Measurements from ENCODE around the gene OR10G3. TPM values are rescaled to one million over a fixed set of nuclear protein-coding genes. Genes with fewer than 3 reads are reported as not detected.

OR10G3 gene
- total RNA-seq, 3 donors from 2014 or later, result not detected

- TF ChIP-seq POLR2AphosphoS5 (IDR thresholded peaks at IDR 0.05) (no peak), CTCF (IDR thresholded peaks at IDR 0.05) (no peak)
- no peak for DNase-seq (ENCODE audit: low spot score in 2 of 2)
- H3K4me3 ChIP-seq, result no peak overlapping the region
- H3K27ac ChIP-seq, result no peak overlapping the region
- peaks cover 0 to 5% of the 10 kb centered on the region in 2 donors for H3K27me3 ChIP-seq
- peaks cover 0 to 19% of the 10 kb centered on the region in 2 donors for H3K9me3 ChIP-seq
- no peaks in the 10 kb centered on the region for H3K4me1 ChIP-seq
- intact Hi-C loops (cut with DNase I; ENCODE audit: low total_unique reads), result no loop called here
- H3K36me3 ChIP-seq, result no peaks in the 10 kb centered on the region
Measured at GRCh38 chr14:21589317-21589716, 9.4 kb upstream of the OR10G3 start.

- no peak for TF ChIP-seq POLR2A (IDR thresholded peaks at IDR 0.05)
- TF ChIP-seq POLR2AphosphoS5 (IDR thresholded peaks at IDR 0.05), result no peak
- no peak for TF ChIP-seq CTCF (IDR thresholded peaks at IDR 0.05)
- intact Hi-C loops (cut with DNase I; ENCODE audit: low total_unique reads), result no loop called here
- H3K27ac ChIP-seq, result no peak overlapping the region
- no peaks in the 10 kb centered on the region for H3K27me3 ChIP-seq
- no peak for DNase-seq (ENCODE audit: low spot score in 2 of 2)
- no peak overlapping the region for H3K4me3 ChIP-seq
- H3K36me3 ChIP-seq, result no peaks in the 10 kb centered on the region
- H3K9me3 ChIP-seq, result peaks cover 5% of the 10 kb centered on the region in 2 donors
- H3K4me1 ChIP-seq, result no peaks in the 10 kb centered on the region
Measured at GRCh38 chr14:21575661-21576060, 4.2 kb downstream of the OR10G3 start.

- Histone ChIP-seq H3K9me3 (peaks cover 5% of the 10 kb centered on the region in 2 donors), H3K27ac (no peak overlapping the region), H3K27me3 (no peaks in the 10 kb centered on the region), H3K4me3 (no peak overlapping the region), H3K36me3 (no peaks in the 10 kb centered on the region), H3K4me1 (no peaks in the 10 kb centered on the region)
- DNase-seq (ENCODE audit: low spot score in 2 of 2), result no peak
- intact Hi-C loops (cut with DNase I; ENCODE audit: low total_unique reads), result no loop called here
- TF ChIP-seq POLR2A (IDR thresholded peaks at IDR 0.05) (no peak), CTCF (IDR thresholded peaks at IDR 0.05) (no peak), POLR2AphosphoS5 (IDR thresholded peaks at IDR 0.05) (no peak)
Measured at GRCh38 chr14:21572604-21573003, 7.3 kb downstream of the OR10G3 start.

- Histone ChIP-seq H3K36me3 (no peaks in the 10 kb centered on the region), H3K27ac (no peak overlapping the region), H3K9me3 (no peaks in the 10 kb centered on the region), H3K4me1 (no peaks in the 10 kb centered on the region), H3K4me3 (no peak overlapping the region), H3K27me3 (no peaks in the 10 kb centered on the region)
- TF ChIP-seq POLR2AphosphoS5 (IDR thresholded peaks at IDR 0.05), result no peak
- no peak for TF ChIP-seq POLR2A (IDR thresholded peaks at IDR 0.05)
- TF ChIP-seq CTCF (IDR thresholded peaks at IDR 0.05), result no peak
- intact Hi-C loops (cut with DNase I; ENCODE audit: low total_unique reads), result no loop called here
- no peak for DNase-seq (ENCODE audit: low spot score in 2 of 2)
Measured at GRCh38 chr14:21558703-21559170, 21.1 kb downstream of the OR10G3 start.

GRCh38 chr14:21557084-21557901 lies 22.6 kb downstream of the OR10G3 start:
- peak; percentile 78 to 79 for DNase-seq (ENCODE audit: low spot score in 2 of 2)
- intact Hi-C loops (cut with DNase I; ENCODE audit: low total_unique reads), result no loop called here
- Histone ChIP-seq H3K9me3 (no peaks in the 10 kb centered on the region), H3K4me1 (no peaks in the 10 kb centered on the region), H3K4me3 (peak overlapping the region; percentile 17 to 60 (median 40)), H3K36me3 (no peaks in the 10 kb centered on the region), H3K27ac (peak overlapping the region; percentile 66 to 83), H3K27me3 (no peaks in the 10 kb centered on the region)
- TF ChIP-seq POLR2AphosphoS5 (IDR thresholded peaks at IDR 0.05) (peak; percentile 15 to 69 (median 36)), CTCF (IDR thresholded peaks at IDR 0.05) (peak; percentile 79 to 82 (median 82)), POLR2A (IDR thresholded peaks at IDR 0.05) (no peak)
